Left lobe of liver (tissue), 2 donors: ENCODE measurements around the gene NARS2. TPM values are rescaled to one million over a fixed set of nuclear protein-coding genes. Genes with fewer than 3 reads are reported as not detected.
A peak's percentile ranks its signal among the peaks of the same experiment; 100 is the strongest.
"Not testable (repeated sequence)": the region's sequence is repeated elsewhere in the genome, so short reads cannot be mapped to it uniquely, and the experiment has no call there.

Experiments used
- ATAC-seq: fragments of 200-7000 bp; cut with Tn5 transposase; one replicate; pipeline ENCODE4 v1.9.1; 2020; ENCODE audit warnings: mild to moderate bottlenecking, moderate library complexity
- DNase-seq: peaks from one replicate; pipeline ENCODE4 v3.0.0-alpha.2; 2020; ENCODE audit warnings: low spot score
- total RNA-seq: library from RNA; stranded (reverse); gene quantifications from one replicate; pipeline ENCODE4 v1.2.1, GENCODE V29; 2021
- donor health status: DM: no; HTN: no; CAD: no; lungs with moderate emphysema.
- donor health status: DM: no; HTN: yes; CAD: no.

NARS2 gene
- total RNA-seq, 1 donor from 2014 or later = 13.4 TPM

- DNase-seq (no peak), ATAC-seq (no peak)
Observed at GRCh38 chr11:78493413-78493975, 81.2 kb downstream of the NARS2 start.

GRCh38 chr11:78492973-78493372 is 81.7 kb downstream of the NARS2 start:
- DNase-seq = no peak
- ATAC-seq = no peak

- ATAC-seq (no peak), DNase-seq (no peak)
Observed at GRCh38 chr11:78489184-78489583, 85.5 kb downstream of the NARS2 start.

DNA sequence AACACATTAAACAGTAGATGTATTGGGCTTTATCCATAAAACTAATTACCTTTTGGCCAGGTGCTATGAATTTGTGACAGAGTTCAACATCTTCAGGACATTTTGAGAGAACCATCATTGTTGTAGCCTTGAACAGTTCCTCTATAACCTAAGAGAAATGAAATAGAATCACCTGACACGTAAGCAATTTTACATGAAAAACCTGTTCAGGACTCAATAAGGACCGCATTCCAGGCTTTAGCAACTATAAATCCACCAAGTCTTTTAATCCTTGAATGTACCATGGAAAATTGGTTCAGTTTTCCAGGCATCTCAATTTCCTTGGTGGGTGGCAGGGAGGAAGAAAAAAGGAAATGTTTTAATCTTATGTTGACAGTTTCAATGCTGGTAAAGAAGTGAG is 96.1 kb downstream of the NARS2 start:
- no peak for DNase-seq
- no peak for ATAC-seq

GRCh38 chr11:78476066-78476465 is 98.6 kb downstream of the NARS2 start:
- ATAC-seq (no peak), DNase-seq (no peak)

- DNase-seq (no peak), ATAC-seq (no peak)
Observed at GRCh38 chr11:78474451-78474850, 100.2 kb downstream of the NARS2 start.

GRCh38 chr11:78472905-78473304 is 101.8 kb downstream of the NARS2 start:
- DNase-seq (no peak), ATAC-seq (no peak)

GRCh38 chr11:78472382-78472781 is 102.3 kb downstream of the NARS2 start:
- no peak for ATAC-seq

DNA sequence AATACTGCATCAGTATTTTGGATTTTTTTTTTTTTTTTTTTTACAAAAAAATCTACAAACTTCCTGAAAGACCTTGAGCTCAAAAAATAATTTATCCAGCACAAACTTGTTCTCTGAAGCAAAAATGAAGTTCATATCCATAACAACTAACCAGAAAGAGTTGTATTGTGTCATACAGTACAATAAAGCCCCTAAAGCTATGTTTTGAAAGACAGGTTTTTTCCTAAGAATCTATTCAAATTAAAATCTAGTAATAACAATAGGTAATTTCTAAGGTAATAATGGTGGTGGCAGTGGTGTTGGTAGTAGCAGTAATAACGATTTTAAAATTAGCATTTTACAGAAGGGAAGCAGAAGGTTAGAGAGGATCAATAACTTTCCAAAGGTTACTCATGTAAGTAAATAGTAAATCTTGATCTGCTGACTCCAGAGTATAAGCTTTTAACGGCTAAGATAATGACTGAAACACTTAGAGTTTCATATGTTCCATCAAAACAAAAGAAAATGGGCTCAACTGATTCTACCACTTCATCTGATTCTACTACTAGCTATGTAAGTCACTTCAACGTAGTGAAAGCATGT is 103.7 kb downstream of the NARS2 start:
- ATAC-seq (peak; percentile 70), DNase-seq (no peak)

More at GRCh38 chr11:78472382-78472781, 102.3 kb downstream of the NARS2 start:
- no peak for DNase-seq

- DNase-seq (no peak), ATAC-seq (peak; percentile 34)
Observed at GRCh38 chr11:78469896-78470295, 104.8 kb downstream of the NARS2 start.

DNA sequence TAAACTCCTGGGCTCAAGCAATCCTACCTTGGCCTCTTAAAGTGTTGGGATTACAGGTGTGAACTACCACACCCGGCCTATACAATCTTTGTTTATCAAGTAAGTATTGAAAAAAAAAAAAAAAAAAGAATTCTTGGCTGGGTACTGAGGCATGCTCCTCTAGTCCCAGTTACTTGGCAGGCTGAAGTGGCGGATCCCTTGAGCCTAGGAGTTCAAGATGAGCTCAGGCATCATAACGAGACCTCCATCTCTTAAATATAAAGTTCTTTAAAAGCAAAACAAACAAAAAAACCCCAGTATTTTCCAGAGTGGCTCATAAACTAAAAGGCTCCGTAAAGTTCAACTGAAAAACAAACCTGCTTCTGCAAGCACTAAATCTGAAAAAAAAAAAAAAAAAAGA is 106.7 kb downstream of the NARS2 start:
- DNase-seq = no peak
- no peak for ATAC-seq

- ATAC-seq (no peak), DNase-seq (no peak)
Observed at GRCh38 chr11:78467370-78467769, 107.3 kb downstream of the NARS2 start.

DNA sequence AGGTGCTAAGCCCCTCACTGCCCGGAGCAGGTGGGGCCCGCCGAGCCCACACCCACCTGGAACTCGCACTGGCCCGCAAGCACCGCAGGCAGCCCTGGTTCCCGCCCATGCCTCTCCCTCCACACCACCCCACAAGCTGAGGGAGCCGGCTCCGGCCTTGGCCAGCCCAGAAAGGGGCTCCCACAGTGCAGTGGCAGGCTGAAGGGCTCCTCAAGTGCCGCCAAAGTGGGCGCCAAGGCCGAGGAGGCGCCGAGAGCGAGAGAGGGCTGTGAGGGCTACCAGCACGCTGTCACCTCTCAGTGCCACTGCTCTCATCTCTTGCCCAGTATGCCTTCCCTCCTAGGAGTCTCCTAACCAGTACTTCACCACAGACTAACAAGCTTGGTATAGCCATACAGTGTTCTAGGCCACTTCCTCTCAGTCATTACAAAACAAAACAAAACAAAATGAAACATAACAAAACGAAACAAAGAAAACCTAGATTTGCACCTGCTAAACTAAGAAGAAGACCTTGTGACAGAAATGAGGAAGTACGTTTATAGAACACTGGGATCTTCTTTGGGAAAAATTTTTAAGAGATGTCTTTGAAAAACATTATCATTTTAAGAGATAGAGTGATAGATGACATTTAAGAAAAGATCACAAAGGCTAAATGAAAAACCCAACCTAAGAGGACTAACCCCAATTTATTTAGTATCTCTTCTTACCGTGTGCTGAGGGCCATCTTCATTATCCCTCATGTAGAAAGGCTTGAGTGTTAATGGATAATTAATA is 109.3 kb downstream of the NARS2 start:
- no peak for ATAC-seq
- DNase-seq = no peak

GRCh38 chr11:78464787-78465168 is 109.9 kb downstream of the NARS2 start:
- ATAC-seq, DNase-seq: not testable (repeated sequence)

GRCh38 chr11:78460471-78460870 is 114.2 kb downstream of the NARS2 start:
- DNase-seq (no peak), ATAC-seq (no peak)

DNA sequence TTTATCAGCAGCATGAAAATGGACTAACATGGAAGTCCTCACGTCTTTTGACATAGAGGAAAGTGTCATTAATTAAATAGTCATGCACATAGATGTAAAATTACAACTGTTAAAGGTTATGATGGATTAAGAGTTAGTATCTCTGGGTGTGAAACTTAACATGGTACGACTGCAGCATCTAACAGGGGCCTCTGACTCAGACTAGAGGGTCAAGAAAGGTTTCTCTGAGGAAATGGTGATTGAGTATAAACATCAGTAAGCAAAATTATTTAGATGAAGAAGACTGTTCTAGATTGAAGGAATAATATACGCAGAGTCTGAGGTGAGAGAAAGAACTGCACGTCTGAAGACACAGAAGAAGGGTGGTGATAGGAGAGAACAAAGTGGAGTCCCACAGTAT is 114.9 kb downstream of the NARS2 start:
- DNase-seq = no peak
- no peak for ATAC-seq

GRCh38 chr11:78457448-78457847 is 117.2 kb downstream of the NARS2 start:
- DNase-seq (no peak), ATAC-seq (no peak)

GRCh38 chr11:78453140-78453935 is 121.3 kb downstream of the NARS2 start:
- DNase-seq (no peak), ATAC-seq (no peak)

DNA sequence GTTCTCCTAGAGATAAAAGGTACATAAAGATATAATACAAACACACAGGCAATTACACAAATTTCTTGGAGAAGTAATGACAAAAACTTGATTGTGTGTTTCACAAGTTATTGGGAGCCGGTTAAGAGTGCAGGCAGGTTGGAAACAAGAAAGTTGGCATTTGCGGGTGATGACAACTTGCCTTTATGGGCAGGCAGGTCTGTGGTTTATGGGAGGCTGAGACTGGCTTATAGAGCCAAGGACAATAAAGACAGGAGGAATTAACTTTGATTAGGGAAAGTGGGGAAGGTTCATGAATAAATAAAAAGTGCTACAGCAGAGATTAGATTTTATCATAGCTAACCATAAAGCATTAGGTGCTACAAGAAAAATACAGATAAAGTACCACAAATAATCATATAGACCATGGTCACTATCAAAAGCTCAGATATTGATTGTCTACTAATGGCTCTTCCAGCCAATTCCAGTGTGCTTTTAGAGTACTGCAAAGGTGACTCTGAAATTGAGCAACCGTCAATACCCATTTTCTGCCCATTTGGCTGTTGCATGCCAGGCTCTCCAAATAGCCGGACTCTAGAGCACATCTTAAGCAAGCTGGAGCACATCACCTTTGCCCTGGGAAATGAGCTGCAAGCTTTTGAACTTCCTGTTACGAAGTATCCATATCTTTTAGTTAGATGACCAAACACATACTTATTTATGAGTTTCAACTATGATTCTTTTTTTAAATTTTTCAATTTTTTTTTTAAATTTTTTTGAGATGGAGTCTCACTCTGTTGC is 123.1 kb downstream of the NARS2 start:
- DNase-seq (peak; percentile 67), ATAC-seq (peak; percentile 97)

DNA sequence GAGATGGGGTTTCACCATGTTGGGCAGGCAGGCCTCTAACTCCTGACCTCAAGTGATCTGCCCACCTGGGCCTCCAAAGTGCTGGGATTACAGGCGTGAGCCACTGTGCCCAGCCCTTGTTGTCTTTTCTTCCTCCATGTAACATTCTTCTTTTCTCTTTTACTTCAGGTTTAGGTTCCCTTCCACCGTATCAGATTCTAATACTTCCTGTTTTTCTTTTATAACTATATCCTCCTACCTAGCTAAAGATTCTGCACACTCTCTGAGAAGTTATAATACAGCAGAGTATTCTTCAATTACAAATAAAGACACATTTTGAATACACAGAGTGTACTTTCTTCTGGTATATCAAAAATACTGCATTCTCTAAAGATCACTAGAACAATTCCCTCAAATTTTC is 123.8 kb downstream of the NARS2 start:
- DNase-seq = no peak
- ATAC-seq = no peak

DNA sequence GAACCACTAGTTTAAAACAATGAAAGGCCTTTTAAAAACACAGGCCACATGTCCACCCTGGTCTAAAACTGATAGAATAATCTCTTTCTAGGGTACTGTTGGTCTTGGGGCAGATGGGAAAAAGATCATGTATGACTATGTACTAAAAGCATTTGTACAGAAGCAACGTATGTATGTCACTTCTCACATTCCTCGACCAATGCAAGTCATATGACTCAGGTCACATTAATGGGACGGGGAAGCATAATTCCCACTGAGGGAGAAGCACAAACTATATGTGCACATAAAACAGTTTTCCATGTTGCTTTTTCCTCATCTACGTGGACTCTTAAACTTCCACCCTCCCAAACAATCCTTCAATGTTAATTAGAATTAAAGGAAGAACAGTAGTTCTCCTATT is 124.8 kb downstream of the NARS2 start:
- ATAC-seq = no peak
- DNase-seq = no peak
